ENCODE measurements around the gene FRMD4B. TPM values are rescaled to one million over a fixed set of nuclear protein-coding genes. Genes with fewer than 3 reads are reported as not detected.
A peak's percentile ranks its signal among the peaks of the same experiment; 100 is the strongest.

The FRMD4B gene
- total RNA-seq, 6 experiments from 2014 or later = 0.03 to 0.12 (median 0.07) TPM; not detected in 1

DNA sequence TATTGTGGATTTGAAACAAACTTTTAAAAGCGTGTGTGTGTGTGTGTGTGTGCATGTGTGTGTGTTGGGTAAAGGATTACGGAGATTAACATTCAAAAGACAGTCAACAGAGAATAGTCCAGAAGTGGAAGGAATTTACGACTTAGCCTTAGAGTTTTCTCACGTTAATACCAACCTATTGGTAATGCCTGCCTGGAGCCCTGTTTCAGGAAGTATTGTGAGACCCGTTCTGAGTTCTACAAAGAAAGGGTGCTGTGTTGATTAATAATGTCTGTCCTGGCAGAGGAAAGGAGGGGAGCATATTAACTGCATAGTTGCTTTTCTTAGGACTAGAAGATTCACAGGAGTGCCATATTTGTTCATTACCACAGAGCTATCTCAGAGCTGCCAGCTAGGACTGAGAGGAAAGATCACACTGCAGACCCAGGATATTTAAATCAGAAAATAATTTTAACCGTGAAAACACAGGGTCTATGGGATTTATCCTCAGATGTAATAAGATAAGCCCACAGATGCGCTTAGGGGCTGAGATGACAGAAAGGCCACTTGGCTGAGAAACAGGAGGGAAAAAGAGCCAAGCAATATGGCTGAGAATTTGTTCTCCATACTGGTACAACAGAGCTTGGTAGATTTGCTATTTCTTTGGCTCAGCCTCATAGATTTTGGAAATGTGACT, 40.5 kb upstream of the FRMD4B start:
- H3K27me3 Mint-ChIP-seq (ENCODE audit: insufficient read depth) = peaks cover 2% of the 10 kb centered on the region
- no peaks in the 10 kb centered on the region for H3K4me1 Mint-ChIP-seq (ENCODE audit: low read depth)

DNA sequence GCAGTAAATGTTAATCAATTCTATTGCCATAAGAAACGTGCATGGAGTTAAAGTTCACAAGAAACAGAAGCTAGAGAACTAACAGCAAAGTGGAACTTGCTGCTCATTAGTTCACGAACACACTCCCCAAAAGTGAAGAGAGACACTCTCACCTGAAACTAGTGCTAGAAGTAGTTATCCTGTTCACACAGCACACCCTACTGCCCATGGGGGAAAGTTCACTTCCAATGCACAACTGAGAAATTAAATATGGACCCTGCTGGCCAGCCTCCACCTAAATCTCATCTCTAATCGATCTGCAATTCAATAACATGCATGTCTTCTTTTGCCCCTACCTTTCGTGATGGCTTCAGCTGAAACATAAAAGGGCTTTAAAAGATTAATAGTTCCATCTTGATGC, 39.4 kb upstream of the FRMD4B start:
- H3K4me3 Mint-ChIP-seq = no peak overlapping the region
- DNase-seq = peak; percentile 27
- peaks cover 2% of the 10 kb centered on the region; the same call in 1 of the 2 replicates for H3K27me3 Mint-ChIP-seq (ENCODE audit: insufficient read depth)
- H3K27ac Mint-ChIP-seq = no peak overlapping the region
- H3K4me1 Mint-ChIP-seq (ENCODE audit: low read depth) = no peaks in the 10 kb centered on the region
- H3K9me3 Mint-ChIP-seq = no peaks in the 10 kb centered on the region
- no peaks in the 10 kb centered on the region for H3K36me3 Mint-ChIP-seq (ENCODE audit: low read depth)
- TF ChIP-seq, protein P1, sequence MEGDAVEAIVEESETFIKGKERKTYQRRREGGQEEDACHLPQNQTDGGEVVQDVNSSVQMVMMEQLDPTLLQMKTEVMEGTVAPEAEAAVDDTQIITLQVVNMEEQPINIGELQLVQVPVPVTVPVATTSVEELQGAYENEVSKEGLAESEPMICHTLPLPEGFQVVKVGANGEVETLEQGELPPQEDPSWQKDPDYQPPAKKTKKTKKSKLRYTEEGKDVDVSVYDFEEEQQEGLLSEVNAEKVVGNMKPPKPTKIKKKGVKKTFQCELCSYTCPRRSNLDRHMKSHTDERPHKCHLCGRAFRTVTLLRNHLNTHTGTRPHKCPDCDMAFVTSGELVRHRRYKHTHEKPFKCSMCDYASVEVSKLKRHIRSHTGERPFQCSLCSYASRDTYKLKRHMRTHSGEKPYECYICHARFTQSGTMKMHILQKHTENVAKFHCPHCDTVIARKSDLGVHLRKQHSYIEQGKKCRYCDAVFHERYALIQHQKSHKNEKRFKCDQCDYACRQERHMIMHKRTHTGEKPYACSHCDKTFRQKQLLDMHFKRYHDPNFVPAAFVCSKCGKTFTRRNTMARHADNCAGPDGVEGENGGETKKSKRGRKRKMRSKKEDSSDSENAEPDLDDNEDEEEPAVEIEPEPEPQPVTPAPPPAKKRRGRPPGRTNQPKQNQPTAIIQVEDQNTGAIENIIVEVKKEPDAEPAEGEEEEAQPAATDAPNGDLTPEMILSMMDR (IDR thresholded peaks at IDR 0.05) = peak; percentile 75

More for the DNA sequence above, 40.5 kb upstream of the FRMD4B start:
- Mint-ChIP-seq H3K27ac (no peak overlapping the region), H3K4me3 (no peak overlapping the region), H3K36me3 (ENCODE audit: low read depth) (no peaks in the 10 kb centered on the region), H3K9me3 (no peaks in the 10 kb centered on the region)
- TF ChIP-seq, protein P1 (IDR thresholded peaks at IDR 0.05) = no peak
- no peak for DNase-seq

DNA sequence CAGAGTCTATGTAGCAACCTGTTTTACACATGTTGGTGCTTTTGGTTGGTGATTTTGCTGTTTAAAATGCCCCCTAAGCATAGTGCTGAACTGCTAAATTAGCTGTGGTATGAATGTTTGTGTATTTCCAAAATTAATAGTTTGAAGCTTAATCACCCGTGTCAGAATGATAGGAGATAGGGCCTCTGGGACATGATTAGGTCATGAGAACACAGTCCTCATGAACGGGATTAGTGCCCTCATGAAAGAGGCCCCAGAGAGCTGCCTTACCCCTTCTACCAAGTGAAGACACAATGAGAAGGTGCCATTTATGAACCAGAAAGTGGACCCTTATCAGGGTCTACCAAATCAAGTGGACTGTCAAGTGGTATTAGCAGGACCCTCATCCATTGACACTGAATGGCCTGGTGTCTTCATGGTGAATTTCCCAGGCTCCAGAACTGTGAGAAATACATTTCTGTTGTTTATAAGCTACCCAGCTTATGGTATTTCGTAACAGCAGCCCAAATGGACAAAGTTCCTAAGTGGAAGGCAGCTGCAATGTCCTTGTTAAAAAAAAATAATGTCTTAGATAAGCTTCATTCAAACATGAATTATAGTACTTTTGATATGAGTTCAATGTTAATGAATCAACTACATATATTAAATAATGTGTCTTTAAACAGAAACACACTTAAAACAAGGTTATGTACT, 37.7 kb upstream of the FRMD4B start:
- Mint-ChIP-seq H3K27me3 (ENCODE audit: insufficient read depth) (peaks cover 6% of the 10 kb centered on the region; the same call in 1 of the 2 replicates), H3K9me3 (no peaks in the 10 kb centered on the region), H3K4me3 (no peak overlapping the region), H3K36me3 (ENCODE audit: low read depth) (no peaks in the 10 kb centered on the region), H3K4me1 (ENCODE audit: low read depth) (no peaks in the 10 kb centered on the region), H3K27ac (no peak overlapping the region)
- no peak for DNase-seq
- TF ChIP-seq, protein P1 (IDR thresholded peaks at IDR 0.05) = no peak

DNA sequence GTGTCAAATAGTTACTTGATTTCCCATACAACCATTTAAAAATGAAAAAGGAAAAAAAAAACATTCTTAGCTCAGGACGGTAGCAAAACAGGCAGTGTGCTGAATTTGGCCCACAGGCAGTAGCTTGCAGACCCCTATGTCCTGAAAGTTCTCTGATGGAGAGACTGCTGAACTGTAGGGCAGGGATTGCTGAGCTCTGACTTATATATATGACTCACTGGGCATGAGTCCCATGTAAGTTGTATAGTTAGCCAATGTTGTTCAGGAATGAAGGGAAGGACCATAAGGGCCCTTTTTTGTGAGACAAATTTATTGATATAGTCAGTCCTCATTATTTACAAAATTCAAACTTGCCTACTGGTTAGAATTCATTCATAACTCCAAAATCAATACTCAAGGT, 36.9 kb upstream of the FRMD4B start:
- no peak for DNase-seq
- no peak overlapping the region for H3K4me3 Mint-ChIP-seq
- no peaks in the 10 kb centered on the region for H3K36me3 Mint-ChIP-seq (ENCODE audit: low read depth)
- TF ChIP-seq, protein P1 (IDR thresholded peaks at IDR 0.05) = no peak
- no peak overlapping the region for H3K27ac Mint-ChIP-seq
- H3K9me3 Mint-ChIP-seq = no peaks in the 10 kb centered on the region
- H3K27me3 Mint-ChIP-seq (ENCODE audit: insufficient read depth) = peaks cover 6% of the 10 kb centered on the region; the same call in 1 of the 2 replicates
- H3K4me1 Mint-ChIP-seq (ENCODE audit: low read depth) = no peaks in the 10 kb centered on the region

DNA sequence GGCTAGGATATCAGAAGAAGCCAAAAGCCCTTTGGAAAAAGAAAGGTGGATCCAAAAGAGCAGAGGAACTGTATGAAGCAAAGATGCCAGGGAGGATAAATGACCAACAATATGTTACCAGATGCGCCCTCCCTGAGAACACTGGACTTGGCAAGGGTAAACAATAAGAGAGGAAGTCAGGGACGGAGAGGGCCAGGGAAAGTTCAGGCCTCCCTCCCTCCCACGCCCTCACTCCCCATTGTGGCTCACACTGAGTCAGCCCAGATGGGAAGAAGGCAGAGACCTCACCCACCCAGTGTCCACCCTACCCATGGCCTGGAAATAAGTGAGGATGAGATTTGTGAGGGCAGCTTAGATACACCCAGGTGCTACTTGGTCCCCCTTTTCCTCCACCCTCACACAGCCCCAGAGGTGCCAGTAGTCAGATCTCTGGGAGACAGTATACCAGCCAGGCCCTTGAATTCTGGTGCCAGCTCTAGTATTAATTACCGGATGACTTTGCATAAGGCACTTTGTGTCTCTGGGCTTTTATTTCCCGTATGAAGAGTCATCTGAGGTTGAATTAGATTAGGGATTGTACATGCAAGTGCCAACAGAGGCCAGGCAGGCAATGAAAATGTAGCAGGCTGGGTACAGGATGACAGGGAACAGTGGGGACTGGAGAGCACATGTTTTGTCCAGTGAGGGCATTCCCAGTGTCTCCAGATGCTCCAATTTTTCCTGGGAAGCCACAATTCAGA, 35.1 kb upstream of the FRMD4B start:
- TF ChIP-seq, protein P1 (IDR thresholded peaks at IDR 0.05) = no peak
- no peak for DNase-seq

More for the DNA sequence above, 35.1 kb upstream of the FRMD4B start:
- Mint-ChIP-seq H3K4me1 (ENCODE audit: low read depth) (no peaks in the 10 kb centered on the region), H3K27ac (no peak overlapping the region), H3K36me3 (ENCODE audit: low read depth) (no peaks in the 10 kb centered on the region), H3K9me3 (no peaks in the 10 kb centered on the region), H3K27me3 (ENCODE audit: insufficient read depth) (peaks cover 6% of the 10 kb centered on the region; the same call in 1 of the 2 replicates), H3K4me3 (no peak overlapping the region)
